ENCODE results near the gene PIGN. TPM values are rescaled to one million over a fixed set of nuclear protein-coding genes. Genes with fewer than 3 reads are reported as not detected.

Gene PIGN
- polyA plus RNA-seq, 3 donors: 4.1 to 14.7 (median 14.6) TPM

GRCh38 chr18:62196980-62197379, 10.1 kb upstream of the PIGN start:
- H3K4me1 ChIP-seq (ENCODE audit: control insufficient read depth in 1 of 2, insufficient read depth in 2 of 2, low read length in 2 of 2): peaks cover 6 to 15% of the 10 kb centered on the region in 2 donors
- no peaks in the 10 kb centered on the region for H3K9me3 Mint-ChIP-seq

GRCh38 chr18:62196079-62196478, 9.2 kb upstream of the PIGN start:
- Mint-ChIP-seq H3K9me3 (peaks cover 0 to 2% (median 0%) of the 10 kb centered on the region in 7 donors), H3K27ac (peak overlapping the region in 3 of 7 donors; percentile 26 to 54 (median 32)), H3K27me3 (ENCODE audit: low read depth in 3 of 3) (no peaks in the 10 kb centered on the region), H3K4me1 (peaks cover 45% of the 10 kb centered on the region), H3K36me3 (peaks cover 0 to 9% of the 10 kb centered on the region in 2 donors), H3K4me3 (no peak overlapping the region)
- H3K36me3 ChIP-seq (replicated peaks in 1 of 2; ENCODE audit: control insufficient read depth in 1 of 2, insufficient read depth in 2 of 2, low read length in 2 of 2): no peaks in the 10 kb centered on the region
- peaks cover 11 to 18% of the 10 kb centered on the region in 2 donors for H3K4me1 ChIP-seq (ENCODE audit: control insufficient read depth in 1 of 2, insufficient read depth in 2 of 2, low read length in 2 of 2)
- peak; percentile 14 for TF ChIP-seq CTCF (IDR thresholded peaks at IDR 0.05)
- H3K9ac ChIP-seq (ENCODE audit: insufficient read depth, low read length, poor library complexity, severe bottlenecking): no peak overlapping the region
- peaks cover 99% of the 10 kb centered on the region for H4K20me1 ChIP-seq (ENCODE audit: insufficient read depth, low read length)
- intact Hi-C loops (cut with micrococcal nuclease): no loop called here
- H3K9me3 ChIP-seq (replicated peaks in 1 of 2; ENCODE audit: control insufficient read depth in 1 of 2, insufficient read depth in 1 of 2, low read length in 2 of 2): no peaks in the 10 kb centered on the region
- H3K27ac ChIP-seq (ENCODE audit: low read depth in 1 of 2, low read length in 2 of 2): no peak overlapping the region
- WGBS (ENCODE audit: insufficient coverage): no CpG with 5 or more reads among the region's 7 CpGs
- peaks cover 100% of the 10 kb centered on the region for H3K79me2 ChIP-seq (ENCODE audit: insufficient read depth, low read length)
- DNase-seq: no peak
- no peaks in the 10 kb centered on the region for H3K27me3 ChIP-seq (ENCODE audit: control insufficient read depth in 2 of 2, insufficient read depth in 2 of 2, low read length in 2 of 2)
- no peak overlapping the region for H2AFZ ChIP-seq (ENCODE audit: insufficient read depth, low read depth, low read length, poor library complexity, severe bottlenecking)
- no peak overlapping the region for H3K4me2 ChIP-seq (replicated peaks; ENCODE audit: extremely low read depth, low read length, poor library complexity, severe bottlenecking)
- H3K4me3 ChIP-seq (replicated peaks in 1 of 3; ENCODE audit: low read depth in 2 of 3, low read length in 3 of 3): no peak overlapping the region

More at GRCh38 chr18:62196980-62197379, 10.1 kb upstream of the PIGN start:
- H3K27me3 ChIP-seq (ENCODE audit: control insufficient read depth in 2 of 2, insufficient read depth in 2 of 2, low read length in 2 of 2): no peaks in the 10 kb centered on the region
- peaks cover 36% of the 10 kb centered on the region for H3K4me1 Mint-ChIP-seq
- no peaks in the 10 kb centered on the region for H3K9me3 ChIP-seq (replicated peaks in 1 of 2; ENCODE audit: control insufficient read depth in 1 of 2, insufficient read depth in 1 of 2, low read length in 2 of 2)
- peaks cover 98% of the 10 kb centered on the region for H4K20me1 ChIP-seq (ENCODE audit: insufficient read depth, low read length)
- H2AFZ ChIP-seq (ENCODE audit: insufficient read depth, low read depth, low read length, poor library complexity, severe bottlenecking): no peak overlapping the region
- no peak overlapping the region for H3K4me3 ChIP-seq (replicated peaks in 1 of 3; ENCODE audit: low read depth in 2 of 3, low read length in 3 of 3)
- DNase-seq: no peak
- no peak for TF ChIP-seq CTCF (IDR thresholded peaks at IDR 0.05)
- H3K9ac ChIP-seq (ENCODE audit: insufficient read depth, low read length, poor library complexity, severe bottlenecking): no peak overlapping the region
- H3K4me3 Mint-ChIP-seq: no peak overlapping the region
- no peak overlapping the region for H3K27ac ChIP-seq (ENCODE audit: low read depth in 1 of 2, low read length in 2 of 2)
- no peaks in the 10 kb centered on the region for H3K36me3 ChIP-seq (replicated peaks in 1 of 2; ENCODE audit: control insufficient read depth in 1 of 2, insufficient read depth in 2 of 2, low read length in 2 of 2)
- peaks cover 100% of the 10 kb centered on the region for H3K79me2 ChIP-seq (ENCODE audit: insufficient read depth, low read length)
- no peaks in the 10 kb centered on the region for H3K27me3 Mint-ChIP-seq (ENCODE audit: low read depth in 3 of 3)
- no peak overlapping the region for H3K27ac Mint-ChIP-seq
- H3K4me2 ChIP-seq (replicated peaks; ENCODE audit: extremely low read depth, low read length, poor library complexity, severe bottlenecking): no peak overlapping the region
- intact Hi-C loops (cut with micrococcal nuclease): no loop called here
- peaks cover 0 to 9% of the 10 kb centered on the region in 2 donors for H3K36me3 Mint-ChIP-seq

Measured in CD14-positive monocyte (primary cell).